Measurements from ENCODE around the gene LPAR1. TPM values are rescaled to one million over a fixed set of nuclear protein-coding genes. Genes with fewer than 3 reads are reported as not detected.
A peak's percentile ranks its signal among the peaks of the same experiment; 100 is the strongest.

The LPAR1 gene
- total and polyA plus RNA-seq, 2 donors: 8.4 to 9.3 TPM

DNA sequence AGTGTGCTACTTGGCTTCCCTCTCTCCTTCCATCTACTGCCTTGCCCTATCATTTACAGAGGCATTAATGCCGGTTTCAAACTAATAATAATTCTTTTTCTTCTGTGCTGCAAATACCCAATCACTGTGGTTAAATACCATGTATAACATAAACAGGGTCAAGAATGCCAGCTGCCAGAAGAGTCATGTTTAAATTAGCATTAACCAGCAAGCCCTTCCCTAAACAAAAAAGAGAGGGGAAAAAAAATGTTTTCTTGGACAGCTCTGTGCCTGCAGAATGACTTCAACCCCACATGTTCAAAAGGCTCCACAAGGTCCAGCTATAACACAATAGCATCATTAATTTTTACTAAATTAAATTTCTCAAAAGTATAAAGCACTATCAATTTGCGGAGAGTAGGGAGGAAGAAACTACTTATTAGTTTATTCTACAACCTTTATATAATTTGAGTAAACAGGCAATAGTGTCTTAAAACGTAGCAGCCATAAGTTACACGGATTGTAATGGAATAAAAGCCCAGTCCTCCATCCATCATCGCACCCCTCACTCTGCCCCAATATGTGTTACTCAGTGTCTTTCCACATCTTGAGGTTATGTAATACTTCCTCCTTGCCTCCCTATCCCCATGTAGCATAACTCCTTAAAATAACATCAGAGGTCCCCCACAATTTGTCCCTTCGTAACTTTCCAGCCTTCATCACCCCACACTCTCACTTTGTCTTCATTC, 3.9 kb downstream of the LPAR1 start:
- Histone ChIP-seq H3K27ac (ENCODE audit: low read depth in 1 of 2, low read length in 1 of 2) (no peak overlapping the region), H3K9me3 (ENCODE audit: control insufficient read depth in 2 of 2, insufficient read depth in 1 of 2, low read length in 1 of 2) (no peaks in the 10 kb centered on the region), H3K36me3 (ENCODE audit: control insufficient read depth in 2 of 2, insufficient read depth in 2 of 2, low read length in 1 of 2) (no peaks in the 10 kb centered on the region), H3K27me3 (ENCODE audit: control insufficient read depth in 2 of 2, insufficient read depth in 1 of 2, low read length in 1 of 2) (peaks cover 31 to 40% of the 10 kb centered on the region in 2 donors), H3K4me3 (ENCODE audit: low read length in 2 of 2) (no peak overlapping the region), H3K4me1 (ENCODE audit: control insufficient read depth in 2 of 2, insufficient read depth in 2 of 2, low read length in 2 of 2) (peaks cover 0 to 2% of the 10 kb centered on the region in 2 donors)
- DNase-seq (ENCODE audit: low read depth in 6 of 9, low spot score in 9 of 9): no peak
- 95% methylated on average over 6 of the region's 6 CpGs for WGBS

DNA sequence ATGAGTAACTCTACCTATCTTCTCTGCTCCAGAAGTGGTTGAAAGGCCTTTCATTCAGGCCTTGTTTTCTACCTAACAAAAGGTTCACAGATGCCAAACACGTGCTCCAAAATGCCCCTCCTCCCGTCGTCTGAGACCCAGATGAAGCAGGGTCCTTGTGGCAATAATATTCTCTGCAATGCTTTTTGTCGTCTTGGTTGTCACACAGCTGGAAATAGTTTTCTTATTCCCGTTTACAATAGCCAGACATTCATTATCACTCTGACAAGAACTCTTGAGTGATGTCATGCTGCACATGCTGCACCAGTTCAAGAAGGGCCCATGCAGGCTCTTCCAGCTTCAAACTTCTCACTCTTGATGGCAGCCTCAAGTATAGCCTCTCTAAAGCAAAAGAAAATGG, 7.8 kb downstream of the LPAR1 start:
- no peaks in the 10 kb centered on the region for H3K36me3 ChIP-seq (ENCODE audit: control insufficient read depth in 2 of 2, insufficient read depth in 2 of 2, low read length in 1 of 2)
- H3K27ac ChIP-seq (ENCODE audit: low read depth in 1 of 2, low read length in 1 of 2): no peak overlapping the region
- H3K9me3 ChIP-seq (ENCODE audit: control insufficient read depth in 2 of 2, insufficient read depth in 1 of 2, low read length in 1 of 2): no peaks in the 10 kb centered on the region
- WGBS: 93% methylated on average over 5 of the region's 5 CpGs
- no peak overlapping the region for H3K4me3 ChIP-seq (ENCODE audit: low read length in 2 of 2)
- peaks cover 0 to 4% of the 10 kb centered on the region in 2 donors for H3K27me3 ChIP-seq (ENCODE audit: control insufficient read depth in 2 of 2, insufficient read depth in 1 of 2, low read length in 1 of 2)
- H3K4me1 ChIP-seq (ENCODE audit: control insufficient read depth in 2 of 2, insufficient read depth in 2 of 2, low read length in 2 of 2): no peaks in the 10 kb centered on the region
- DNase-seq (ENCODE audit: low read depth in 6 of 9, low spot score in 9 of 9): no peak

DNA sequence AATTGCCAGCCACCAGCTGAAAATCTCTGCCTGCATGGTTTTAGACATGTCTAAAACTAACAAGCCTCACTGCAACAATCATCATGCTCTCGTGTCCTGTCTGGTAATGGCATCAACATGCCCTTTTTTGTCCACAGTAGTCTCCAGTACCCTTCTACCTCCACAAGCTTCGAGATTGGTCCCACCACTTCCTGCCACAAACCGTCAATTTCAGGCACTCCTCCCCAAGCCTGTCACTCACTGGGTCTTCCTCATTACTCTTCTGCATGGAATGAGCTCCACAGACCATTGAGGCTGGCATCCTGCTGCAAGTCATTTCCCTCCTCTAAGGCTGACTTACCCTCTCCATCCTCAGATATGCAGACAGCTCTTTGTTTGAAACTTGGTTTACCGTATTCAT, 9.0 kb downstream of the LPAR1 start:
- WGBS: 42% methylated on average over 4 of the region's 4 CpGs
- no peak for DNase-seq (ENCODE audit: low read depth in 6 of 9, low spot score in 9 of 9)
- Histone ChIP-seq H3K27ac (ENCODE audit: low read depth in 1 of 2, low read length in 1 of 2) (no peak overlapping the region), H3K36me3 (ENCODE audit: control insufficient read depth in 2 of 2, insufficient read depth in 2 of 2, low read length in 1 of 2) (no peaks in the 10 kb centered on the region), H3K4me3 (ENCODE audit: low read length in 2 of 2) (no peak overlapping the region), H3K27me3 (ENCODE audit: control insufficient read depth in 2 of 2, insufficient read depth in 1 of 2, low read length in 1 of 2) (no peaks in the 10 kb centered on the region), H3K9me3 (ENCODE audit: control insufficient read depth in 2 of 2, insufficient read depth in 1 of 2, low read length in 1 of 2) (no peaks in the 10 kb centered on the region), H3K4me1 (ENCODE audit: control insufficient read depth in 2 of 2, insufficient read depth in 2 of 2, low read length in 2 of 2) (no peaks in the 10 kb centered on the region)

DNA sequence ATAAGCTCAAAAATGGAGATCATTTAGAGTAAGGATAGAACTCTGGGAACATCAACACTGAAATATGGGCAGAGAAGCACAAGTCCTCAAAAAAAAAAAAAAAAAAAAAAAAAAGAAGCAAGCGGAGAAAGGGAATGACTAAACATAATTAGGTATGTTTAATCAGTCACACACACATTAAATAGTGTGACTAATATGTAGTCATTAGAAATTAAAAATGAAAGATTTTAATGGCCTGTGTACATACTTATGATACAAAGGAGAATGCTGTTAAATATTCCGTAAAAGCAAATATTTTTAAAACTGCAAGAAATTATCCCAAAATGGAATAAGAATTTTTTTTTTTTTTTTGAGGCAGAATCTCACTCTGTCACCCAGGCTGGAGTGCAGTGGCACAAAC, 10.5 kb downstream of the LPAR1 start:
- Histone ChIP-seq H3K36me3 (ENCODE audit: control insufficient read depth in 2 of 2, insufficient read depth in 2 of 2, low read length in 1 of 2) (no peaks in the 10 kb centered on the region), H3K27me3 (ENCODE audit: control insufficient read depth in 2 of 2, insufficient read depth in 1 of 2, low read length in 1 of 2) (no peaks in the 10 kb centered on the region), H3K9me3 (ENCODE audit: control insufficient read depth in 2 of 2, insufficient read depth in 1 of 2, low read length in 1 of 2) (no peaks in the 10 kb centered on the region), H3K27ac (ENCODE audit: low read depth in 1 of 2, low read length in 1 of 2) (no peak overlapping the region), H3K4me3 (ENCODE audit: low read length in 2 of 2) (no peak overlapping the region), H3K4me1 (ENCODE audit: control insufficient read depth in 2 of 2, insufficient read depth in 2 of 2, low read length in 2 of 2) (no peaks in the 10 kb centered on the region)
- over 99% methylated on average over 2 of the region's 2 CpGs for WGBS
- DNase-seq (ENCODE audit: low read depth in 6 of 9, low spot score in 9 of 9): no peak

DNA sequence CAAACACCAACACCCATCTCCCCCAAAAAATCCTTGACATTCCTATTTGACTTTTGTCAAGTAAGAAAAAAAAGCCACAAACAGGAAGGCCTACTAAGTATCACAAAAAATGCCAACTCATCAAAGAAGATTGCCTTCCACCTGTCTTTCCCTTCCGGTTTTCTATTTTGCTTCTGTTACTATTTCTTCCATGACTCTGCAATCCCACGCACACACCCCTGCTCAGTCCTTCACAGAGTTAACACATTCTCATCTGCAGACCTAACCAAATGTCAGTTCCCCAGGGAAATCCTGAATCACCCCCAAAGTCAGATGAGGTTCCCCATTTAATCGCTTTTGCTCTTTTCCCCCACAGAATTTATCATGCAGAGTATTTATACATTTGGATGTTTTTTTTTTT, 15.1 kb downstream of the LPAR1 start:
- H3K27ac ChIP-seq (ENCODE audit: low read depth in 1 of 2, low read length in 1 of 2): no peak overlapping the region
- H3K4me1 ChIP-seq (ENCODE audit: control insufficient read depth in 2 of 2, insufficient read depth in 2 of 2, low read length in 2 of 2): no peaks in the 10 kb centered on the region
- H3K27me3 ChIP-seq (ENCODE audit: control insufficient read depth in 2 of 2, insufficient read depth in 1 of 2, low read length in 1 of 2): no peaks in the 10 kb centered on the region
- no peaks in the 10 kb centered on the region for H3K36me3 ChIP-seq (ENCODE audit: control insufficient read depth in 2 of 2, insufficient read depth in 2 of 2, low read length in 1 of 2)
- no peak overlapping the region for H3K4me3 ChIP-seq (ENCODE audit: low read length in 2 of 2)
- no peak for DNase-seq (ENCODE audit: low read depth in 6 of 9, low spot score in 9 of 9)
- H3K9me3 ChIP-seq (ENCODE audit: control insufficient read depth in 2 of 2, insufficient read depth in 1 of 2, low read length in 1 of 2): no peaks in the 10 kb centered on the region
- 28% methylated on average over 3 of the region's 3 CpGs for WGBS

DNA sequence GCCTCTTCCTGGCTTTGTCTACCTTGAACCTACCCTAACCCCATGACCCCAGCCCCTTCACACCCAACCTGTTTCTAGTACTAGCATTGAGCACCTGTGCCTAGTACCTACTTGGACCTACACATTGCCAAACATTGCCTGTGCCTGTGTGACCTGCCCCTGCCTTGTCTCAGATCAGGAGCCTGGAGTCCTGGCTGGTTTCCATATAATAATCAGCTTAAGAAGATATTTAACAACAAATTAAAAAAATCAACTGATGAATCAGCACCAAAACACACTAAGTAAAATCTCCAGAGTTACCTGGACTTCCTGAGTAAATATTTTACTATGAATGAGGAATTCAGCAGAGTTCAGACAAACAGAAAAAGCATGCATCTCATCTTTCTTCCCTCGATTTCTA, 17.7 kb downstream of the LPAR1 start:
- 96% methylated on average over 1 of the region's 1 CpG for WGBS
- Histone ChIP-seq H3K27ac (ENCODE audit: low read depth in 1 of 2, low read length in 1 of 2) (no peak overlapping the region), H3K4me1 (ENCODE audit: control insufficient read depth in 2 of 2, insufficient read depth in 2 of 2, low read length in 2 of 2) (no peaks in the 10 kb centered on the region), H3K27me3 (ENCODE audit: control insufficient read depth in 2 of 2, insufficient read depth in 1 of 2, low read length in 1 of 2) (no peaks in the 10 kb centered on the region), H3K9me3 (ENCODE audit: control insufficient read depth in 2 of 2, insufficient read depth in 1 of 2, low read length in 1 of 2) (no peaks in the 10 kb centered on the region), H3K4me3 (ENCODE audit: low read length in 2 of 2) (no peak overlapping the region), H3K36me3 (ENCODE audit: control insufficient read depth in 2 of 2, insufficient read depth in 2 of 2, low read length in 1 of 2) (no peaks in the 10 kb centered on the region)
- no peak for DNase-seq (ENCODE audit: low read depth in 6 of 9, low spot score in 9 of 9)

DNA sequence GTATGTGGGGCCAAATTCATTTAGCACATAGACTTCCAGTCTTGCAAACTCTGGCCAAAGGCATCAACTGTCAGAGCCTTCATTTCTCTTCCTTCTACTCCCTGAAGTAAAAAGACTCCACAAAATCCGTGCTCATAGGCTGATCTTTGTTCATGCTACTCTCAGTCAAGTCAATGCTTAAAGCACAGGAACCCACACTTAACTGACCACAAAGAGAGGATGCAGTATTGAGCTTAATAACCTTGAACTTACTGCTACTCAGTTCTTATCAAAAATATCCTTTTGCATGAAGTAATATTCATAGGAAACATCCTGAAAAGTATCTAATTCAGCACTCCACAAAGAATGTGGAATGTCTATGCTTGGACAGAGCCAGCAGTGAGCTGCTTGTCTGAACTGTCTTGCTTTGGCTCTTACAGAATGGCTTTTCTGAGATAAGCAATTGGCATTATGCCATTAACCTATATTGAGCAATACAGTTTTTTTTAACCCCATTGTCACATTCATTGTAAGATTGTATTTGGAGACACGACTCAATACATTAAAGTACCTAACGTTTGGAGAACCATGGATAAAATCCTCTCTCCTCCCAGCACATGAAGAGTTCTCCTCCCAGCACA, 21.7 kb downstream of the LPAR1 start:
- H3K36me3 ChIP-seq (ENCODE audit: control insufficient read depth in 2 of 2, insufficient read depth in 2 of 2, low read length in 1 of 2): no peaks in the 10 kb centered on the region
- DNase-seq (ENCODE audit: low read depth in 6 of 9, low spot score in 9 of 9): no peak
- no peaks in the 10 kb centered on the region for H3K4me1 ChIP-seq (ENCODE audit: control insufficient read depth in 2 of 2, insufficient read depth in 2 of 2, low read length in 2 of 2)
- no peak overlapping the region for H3K4me3 ChIP-seq (ENCODE audit: low read length in 2 of 2)
- peak overlapping the region in 1 of 2 donors; percentile 20 for H3K27ac ChIP-seq (ENCODE audit: low read depth in 1 of 2, low read length in 1 of 2)
- no peaks in the 10 kb centered on the region for H3K9me3 ChIP-seq (ENCODE audit: control insufficient read depth in 2 of 2, insufficient read depth in 1 of 2, low read length in 1 of 2)
- no peaks in the 10 kb centered on the region for H3K27me3 ChIP-seq (ENCODE audit: control insufficient read depth in 2 of 2, insufficient read depth in 1 of 2, low read length in 1 of 2)
- 37% methylated on average over 3 of the region's 3 CpGs for WGBS

DNA sequence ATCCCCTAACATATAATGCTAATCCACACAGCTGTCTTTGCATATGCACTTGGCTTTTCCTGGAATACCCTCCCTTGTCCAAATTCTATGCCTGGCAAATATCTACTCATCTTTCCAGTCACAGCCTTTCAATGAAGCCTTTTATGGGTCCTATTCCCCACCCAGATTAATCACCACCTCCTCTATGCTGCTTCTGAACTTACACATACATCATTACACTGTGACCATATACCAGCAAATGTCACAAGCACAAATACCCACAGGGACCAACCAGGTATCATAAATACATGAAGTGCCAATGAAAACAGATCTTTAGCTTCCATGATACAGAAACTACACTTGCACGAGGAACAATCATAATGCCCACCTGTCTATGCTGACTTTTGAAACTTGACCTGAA, 22.3 kb downstream of the LPAR1 start:
- no peak overlapping the region for H3K4me3 ChIP-seq (ENCODE audit: low read length in 2 of 2)
- 81% methylated on average over 1 of the region's 1 CpG for WGBS
- peak overlapping the region in 1 of 2 donors; percentile 20 for H3K27ac ChIP-seq (ENCODE audit: low read depth in 1 of 2, low read length in 1 of 2)
- no peaks in the 10 kb centered on the region for H3K4me1 ChIP-seq (ENCODE audit: control insufficient read depth in 2 of 2, insufficient read depth in 2 of 2, low read length in 2 of 2)
- H3K27me3 ChIP-seq (ENCODE audit: control insufficient read depth in 2 of 2, insufficient read depth in 1 of 2, low read length in 1 of 2): no peaks in the 10 kb centered on the region
- no peaks in the 10 kb centered on the region for H3K9me3 ChIP-seq (ENCODE audit: control insufficient read depth in 2 of 2, insufficient read depth in 1 of 2, low read length in 1 of 2)
- DNase-seq (ENCODE audit: low read depth in 6 of 9, low spot score in 9 of 9): no peak
- no peaks in the 10 kb centered on the region for H3K36me3 ChIP-seq (ENCODE audit: control insufficient read depth in 2 of 2, insufficient read depth in 2 of 2, low read length in 1 of 2)

DNA sequence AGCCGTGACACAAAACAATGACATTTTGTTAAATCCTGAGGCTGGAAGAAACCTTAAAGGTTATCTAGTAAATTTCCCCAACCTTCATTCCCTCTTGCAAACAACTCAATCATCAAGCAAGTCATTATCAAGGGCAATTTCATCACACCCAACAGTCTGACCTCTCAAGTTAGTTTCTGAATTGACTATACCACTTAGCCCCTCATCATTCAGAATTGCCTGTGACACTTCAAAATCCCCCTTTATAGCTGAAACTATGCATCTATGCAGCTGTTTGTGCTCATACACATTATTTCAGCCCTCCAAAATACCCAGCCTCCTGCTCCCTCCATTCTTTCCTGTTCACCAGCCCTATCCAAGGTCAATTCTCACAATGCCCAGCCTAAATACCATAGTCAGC, 24.6 kb downstream of the LPAR1 start:
- Histone ChIP-seq H3K4me1 (ENCODE audit: control insufficient read depth in 2 of 2, insufficient read depth in 2 of 2, low read length in 2 of 2) (no peaks in the 10 kb centered on the region), H3K27me3 (ENCODE audit: control insufficient read depth in 2 of 2, insufficient read depth in 1 of 2, low read length in 1 of 2) (no peaks in the 10 kb centered on the region), H3K27ac (ENCODE audit: low read depth in 1 of 2, low read length in 1 of 2) (no peak overlapping the region), H3K4me3 (ENCODE audit: low read length in 2 of 2) (no peak overlapping the region), H3K36me3 (ENCODE audit: control insufficient read depth in 2 of 2, insufficient read depth in 2 of 2, low read length in 1 of 2) (no peaks in the 10 kb centered on the region), H3K9me3 (ENCODE audit: control insufficient read depth in 2 of 2, insufficient read depth in 1 of 2, low read length in 1 of 2) (no peaks in the 10 kb centered on the region)
- no peak for DNase-seq (ENCODE audit: low read depth in 6 of 9, low spot score in 9 of 9)
- 97% methylated on average over 1 of the region's 1 CpG for WGBS
